Right cardiac atrium (tissue), 5 donors: Measurements from ENCODE around the gene WASHC2C. TPM values are rescaled to one million over a fixed set of nuclear protein-coding genes. Genes with fewer than 3 reads are reported as not detected.
A peak's percentile ranks its signal among the peaks of the same experiment; 100 is the strongest.
"Not testable (repeated sequence)": the region's sequence is repeated elsewhere in the genome, so short reads cannot be mapped to it uniquely, and the experiment has no call there.

Experiments used
- ATAC-seq, 2 donors: fragments of 200-7000 bp; cut with Tn5 transposase; one replicate each; pipeline versions ENCODE4 v1.8.0 to v1.9.1; 2020; ENCODE audit warnings: moderate library complexity in 2 of 2, mild to moderate bottlenecking in 1 of 2
- DNase-seq, 3 donors: peaks; one replicate each; pipeline ENCODE4 v3.0.0-alpha.2; 2020
- H3K27ac ChIP-seq: one replicate; pipeline ENCODE4 v1.5.1; 2013; ENCODE audit warnings: mild to moderate bottlenecking, low read length, control low read depth, moderate library complexity
- H3K27me3 ChIP-seq: one replicate; pipeline ENCODE4 v1.6.1; 2013; ENCODE audit not compliant: control insufficient read depth, insufficient read depth
- H3K4me1 ChIP-seq: one replicate; pipeline ENCODE4 v1.6.1; 2013; ENCODE audit warnings: low read length; ENCODE audit not compliant: control insufficient read depth, insufficient read depth
- H3K4me3 ChIP-seq: one replicate; pipeline ENCODE4 v1.5.1; 2013; ENCODE audit warnings: low read length, control low read depth
- H3K9me3 ChIP-seq: one replicate; pipeline ENCODE4 v1.6.1; 2013; ENCODE audit warnings: low read length; ENCODE audit not compliant: control insufficient read depth
- WGBS: extraction: QIAGEN DNeasy Blood & Tissue Kit; methylation state at CpG from one replicate; pipeline ENCODE4 v1.1.7; 2013; 5-methylcytosine and 5-hydroxymethylcytosine counted together
- intact Hi-C, 4 donors: fragments of 100-400 bp; cut with DNase I; formaldehyde crosslinking; loops; one replicate each; pipeline versions ENCODE4 v1.11.0 to v1.14.0; 2022 to 2023
- polyA plus RNA-seq: library from polyadenylated mRNA; stranded (reverse); fragments of 200-250 nt; gene quantifications from one replicate; pipeline ENCODE4 v1.2.3, GENCODE V29; 2013
- total RNA-seq, 4 donors: library from RNA; stranded (reverse); fragmentation: NEBNext Ultra II Directional; extraction: Animal tissue kit (Norgen Biotek cat#: 25700); gene quantifications; one replicate each; pipeline ENCODE4 v1.2.1, GENCODE V29; 2021
- donor health status: healthy with polysubstance abuse.
- donor health status: DM: no; HTN: yes; CAD: no.
- donor health status: DM: no; HTN: no; CAD: no.
- donor health status: DM: no; HTN: yes; CAD: no; lungs with severe emphysema.
- donor health status: DM: yes; HTN: yes; CAD: no.

Gene WASHC2C
- total and polyA plus RNA-seq, 5 donors, result 16.7 to 77.4 (median 50.1) TPM

- intact Hi-C loops, H3K9me3 ChIP-seq, H3K4me1 ChIP-seq, H3K4me3 ChIP-seq, ATAC-seq, DNase-seq, H3K27me3 ChIP-seq, H3K27ac ChIP-seq: not testable (repeated sequence)
- WGBS, result 89% methylated on average over 1 of the region's 1 CpG
These were observed 7.8 kb downstream of the WASHC2C start for GRCh38 chr10:45734867-45735266.

GRCh38 chr10:45741559-45741958, 14.5 kb downstream of the WASHC2C start:
- H3K27ac ChIP-seq, H3K4me3 ChIP-seq, ATAC-seq, DNase-seq, H3K9me3 ChIP-seq, H3K27me3 ChIP-seq, intact Hi-C loops, H3K4me1 ChIP-seq: not testable (repeated sequence)
- WGBS, result 83% methylated on average over 7 of the region's 7 CpGs

- intact Hi-C loops, ATAC-seq, H3K27ac ChIP-seq, H3K27me3 ChIP-seq, H3K4me3 ChIP-seq, H3K4me1 ChIP-seq, H3K9me3 ChIP-seq, DNase-seq: not testable (repeated sequence)
- 90% methylated on average over 6 of the region's 7 CpGs for WGBS
These were observed 14.9 kb downstream of the WASHC2C start for GRCh38 chr10:45742014-45742413.

- intact Hi-C loops, H3K4me1 ChIP-seq, H3K27ac ChIP-seq, H3K9me3 ChIP-seq, ATAC-seq, H3K27me3 ChIP-seq, H3K4me3 ChIP-seq: not testable (repeated sequence)
- peak in 1 of 3 donors; percentile 16 for DNase-seq
- 55% methylated on average over 2 of the region's 4 CpGs for WGBS
These were observed 24.1 kb downstream of the WASHC2C start for GRCh38 chr10:45751141-45751540.

- H3K27ac ChIP-seq, DNase-seq, intact Hi-C loops, H3K27me3 ChIP-seq, H3K4me3 ChIP-seq, H3K4me1 ChIP-seq, H3K9me3 ChIP-seq: not testable (repeated sequence)
- WGBS, result 65% methylated on average over 4 of the region's 5 CpGs
- ATAC-seq, result peak; percentile 76 to 77
These were observed 25.1 kb downstream of the WASHC2C start for GRCh38 chr10:45752210-45752609.

GRCh38 chr10:45753979-45754495, 27.0 kb downstream of the WASHC2C start:
- ATAC-seq, H3K27me3 ChIP-seq, H3K27ac ChIP-seq, intact Hi-C loops, H3K4me3 ChIP-seq, DNase-seq, H3K9me3 ChIP-seq, H3K4me1 ChIP-seq: not testable (repeated sequence)
- WGBS, result 84% methylated on average over 7 of the region's 7 CpGs

GRCh38 chr10:45755083-45755482, 28.0 kb downstream of the WASHC2C start:
- intact Hi-C loops, ATAC-seq, H3K27ac ChIP-seq, DNase-seq, H3K4me3 ChIP-seq, H3K4me1 ChIP-seq, H3K9me3 ChIP-seq, H3K27me3 ChIP-seq: not testable (repeated sequence)
- 75% methylated on average over 3 of the region's 5 CpGs for WGBS

GRCh38 chr10:45756065-45756464, 29.0 kb downstream of the WASHC2C start:
- DNase-seq, intact Hi-C loops, H3K27ac ChIP-seq, H3K4me3 ChIP-seq, H3K4me1 ChIP-seq, H3K9me3 ChIP-seq, H3K27me3 ChIP-seq: not testable (repeated sequence)
- ATAC-seq, result peak; percentile 68 to 71
- 68% methylated on average over 1 of the region's 3 CpGs for WGBS

GRCh38 chr10:45757661-45758396, 30.8 kb downstream of the WASHC2C start:
- H3K4me3 ChIP-seq, H3K27me3 ChIP-seq, intact Hi-C loops, H3K4me1 ChIP-seq, H3K9me3 ChIP-seq: not testable (repeated sequence)
- peak; percentile 16 to 68 (median 51) for DNase-seq
- H3K27ac ChIP-seq, result peak overlapping the region; percentile 54
- ATAC-seq, result peak; percentile 67 to 70
- 62% methylated on average over 8 of the region's 8 CpGs for WGBS

- WGBS, result 65% methylated on average over 6 of the region's 6 CpGs
- not testable (repeated sequence) for H3K9me3 ChIP-seq, ATAC-seq
These were observed 34.6 kb downstream of the WASHC2C start for GRCh38 chr10:45761622-45762021.

GRCh38 chr10:45763037-45763436, 36.0 kb downstream of the WASHC2C start:
- intact Hi-C loops, ATAC-seq: not testable (repeated sequence)
- 95% methylated on average over 2 of the region's 3 CpGs for WGBS

More at GRCh38 chr10:45761622-45762021, 34.6 kb downstream of the WASHC2C start:
- intact Hi-C loops, H3K27ac ChIP-seq, H3K27me3 ChIP-seq, DNase-seq, H3K4me3 ChIP-seq, H3K4me1 ChIP-seq: not testable (repeated sequence)

More at GRCh38 chr10:45763037-45763436, 36.0 kb downstream of the WASHC2C start:
- H3K27me3 ChIP-seq, H3K4me3 ChIP-seq, DNase-seq, H3K27ac ChIP-seq, H3K4me1 ChIP-seq, H3K9me3 ChIP-seq: not testable (repeated sequence)
